ENCODE measurements around the gene ACBD3. TPM values are rescaled to one million over a fixed set of nuclear protein-coding genes. Genes with fewer than 3 reads are reported as not detected.
A peak's percentile ranks its signal among the peaks of the same experiment; 100 is the strongest.
"Not testable (repeated sequence)": the region's sequence is repeated elsewhere in the genome, so short reads cannot be mapped to it uniquely, and the experiment has no call there.

The ACBD3 gene
- 25.7 and 39.4 TPM in 2 replicates for total RNA-seq (2014; rRNA removed; shearing (Covaris generic))

- DNase-seq (ENCODE audit: low spot score) = peak; percentile 86
These were observed at the start of gene ACBD3 for GRCh38 chr1:226186124-226187018. ACBD3 (minus strand) TSS chr1:226186741; CDS start chr1:226186675, 66 bp downstream.

GRCh38 chr1:226233806-226234205 is 47.3 kb upstream of the ACBD3 start:
- DNase-seq (ENCODE audit: low spot score) = no peak

- DNase-seq (ENCODE audit: low spot score) = no peak
These were observed 46.8 kb upstream of the ACBD3 start for GRCh38 chr1:226233293-226233692.

- no peak for DNase-seq (ENCODE audit: low spot score)
These were observed 40.1 kb upstream of the ACBD3 start for GRCh38 chr1:226226601-226227000.

- no peak for DNase-seq (ENCODE audit: low spot score)
These were observed 37.3 kb upstream of the ACBD3 start for GRCh38 chr1:226223786-226224244.

GRCh38 chr1:226223157-226223785 is 36.7 kb upstream of the ACBD3 start, which contains the start of gene MIXL1:
MIXL1 (plus strand) TSS chr1:226223664; CDS start chr1:226223682, 18 bp downstream.
- no peak for DNase-seq (ENCODE audit: low spot score)

GRCh38 chr1:226222686-226223085 is 36.1 kb upstream of the ACBD3 start:
- DNase-seq (ENCODE audit: low spot score) = no peak

DNA sequence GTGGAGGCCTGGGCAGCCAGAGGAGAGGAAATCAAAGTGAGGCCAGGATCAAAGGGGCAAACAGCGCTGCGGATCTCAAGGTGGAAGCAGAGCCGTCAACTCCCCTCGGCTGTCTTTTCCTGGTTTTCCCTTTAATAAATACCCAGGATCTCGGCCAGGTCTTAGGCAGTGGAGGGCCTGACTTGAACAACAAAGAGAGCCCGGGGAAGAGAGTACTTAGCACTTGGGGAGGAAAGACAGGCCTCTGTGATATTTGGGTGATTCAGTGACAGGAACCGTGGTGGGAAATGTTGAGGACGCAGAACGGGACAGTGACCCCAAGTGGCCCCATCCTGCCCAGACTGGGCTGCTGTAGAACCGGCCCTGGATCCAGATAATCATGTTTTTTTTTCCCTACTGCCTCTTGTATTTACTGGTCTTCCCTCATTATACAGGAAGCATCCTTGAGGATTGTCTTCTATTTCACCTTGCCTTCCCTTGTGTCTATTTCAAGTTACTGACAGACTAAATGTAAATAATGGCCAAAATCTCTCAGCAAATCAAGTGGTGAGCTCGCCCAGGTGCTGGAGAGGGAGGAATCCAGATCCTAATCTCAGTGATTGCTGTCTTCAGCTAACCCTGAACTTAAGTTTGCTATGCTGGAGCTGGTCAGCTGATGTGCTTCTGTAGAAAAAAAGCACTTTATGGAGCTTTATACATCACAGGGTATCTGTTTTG is 34.1 kb upstream of the ACBD3 start:
- DNase-seq (ENCODE audit: low spot score) = no peak

- no peak for DNase-seq (ENCODE audit: low spot score)
These were observed 30.7 kb upstream of the ACBD3 start for GRCh38 chr1:226217273-226217672.

- no peak for DNase-seq (ENCODE audit: low spot score)
These were observed 29.5 kb upstream of the ACBD3 start for GRCh38 chr1:226216056-226216455.

GRCh38 chr1:226215239-226215638 is 28.7 kb upstream of the ACBD3 start:
- DNase-seq (ENCODE audit: low spot score) = no peak

DNA sequence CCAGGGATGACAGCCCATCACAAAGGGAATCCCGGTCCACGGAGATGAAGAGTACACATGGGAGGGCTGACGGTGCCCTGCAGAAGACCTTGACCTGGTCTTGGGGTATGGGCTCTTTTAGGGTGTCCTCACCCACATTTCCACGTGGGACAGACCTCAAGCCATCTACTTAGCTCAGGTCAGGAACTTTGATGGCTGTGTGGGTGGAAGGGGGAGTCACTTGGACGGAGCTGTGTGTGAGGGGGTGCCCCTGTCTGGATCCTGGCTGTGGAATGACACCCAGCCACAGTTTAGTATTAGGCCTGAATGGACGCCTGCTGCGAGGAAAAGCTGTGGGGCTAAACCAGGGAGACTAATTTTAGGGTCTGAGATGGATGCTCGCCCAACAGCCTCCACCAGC is 26.0 kb upstream of the ACBD3 start:
- DNase-seq (ENCODE audit: low spot score) = no peak

DNA sequence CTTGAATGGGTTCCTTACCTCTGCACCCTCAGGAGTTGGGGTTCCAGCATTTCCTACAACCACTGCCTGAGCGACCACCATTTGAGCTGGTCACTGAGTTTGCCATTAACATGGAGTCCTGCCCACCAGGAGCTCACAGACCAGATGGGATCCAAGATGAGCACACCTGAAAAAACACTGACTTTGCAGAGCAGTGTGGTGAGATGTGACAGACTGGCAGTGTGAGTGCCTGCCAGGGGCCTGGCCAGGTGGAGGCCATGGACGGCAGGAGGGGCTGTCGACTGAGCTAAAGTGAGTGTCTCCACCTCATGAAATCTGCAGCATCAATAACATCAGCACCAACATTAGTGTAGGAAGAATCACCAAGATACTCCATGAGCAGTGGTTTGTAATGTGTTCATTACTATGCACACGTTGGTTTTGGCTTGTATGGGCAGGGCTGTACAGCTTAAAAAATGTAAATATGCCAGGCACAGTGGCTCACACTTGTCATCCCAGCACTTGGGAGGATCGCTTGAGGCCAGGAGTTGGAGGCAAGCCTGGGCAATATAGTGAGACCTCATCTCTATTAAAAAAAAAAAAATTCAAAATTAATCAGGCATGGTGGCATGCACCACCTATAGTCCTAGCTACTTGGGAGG is 24.8 kb upstream of the ACBD3 start:
- no peak for DNase-seq (ENCODE audit: low spot score)

- no peak for DNase-seq (ENCODE audit: low spot score)
These were observed 24.1 kb upstream of the ACBD3 start for GRCh38 chr1:226210571-226211176.

GRCh38 chr1:226209307-226210059 is 22.9 kb upstream of the ACBD3 start:
- DNase-seq (ENCODE audit: low spot score) = no peak

GRCh38 chr1:226207048-226207447 is 20.5 kb upstream of the ACBD3 start:
- DNase-seq (ENCODE audit: low spot score) = no peak

- DNase-seq (ENCODE audit: low spot score) = no peak
These were observed 17.7 kb upstream of the ACBD3 start for GRCh38 chr1:226204198-226204597.

DNA sequence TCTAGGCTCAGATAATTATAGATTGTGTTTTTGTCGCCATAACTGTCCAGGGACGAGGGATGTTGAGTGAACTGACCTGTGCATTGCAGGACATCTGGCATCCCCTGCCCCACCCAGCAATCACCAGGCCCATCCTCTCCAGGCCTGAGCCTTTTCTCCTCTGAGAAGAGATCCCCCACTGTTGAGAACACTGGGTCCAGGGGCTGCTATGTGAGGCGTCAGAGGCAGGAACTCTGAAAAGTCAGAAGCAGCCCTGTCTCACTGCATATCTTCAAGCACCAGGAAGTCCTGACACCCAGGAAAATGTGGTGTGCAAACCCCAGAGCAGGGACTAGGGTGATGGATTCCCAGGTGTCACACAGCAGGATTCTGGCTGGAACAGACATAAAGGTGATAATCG is 17.1 kb upstream of the ACBD3 start:
- DNase-seq (ENCODE audit: low spot score) = no peak

- DNase-seq (ENCODE audit: low spot score) = no peak
These were observed 16.7 kb upstream of the ACBD3 start for GRCh38 chr1:226203240-226203639.

DNA sequence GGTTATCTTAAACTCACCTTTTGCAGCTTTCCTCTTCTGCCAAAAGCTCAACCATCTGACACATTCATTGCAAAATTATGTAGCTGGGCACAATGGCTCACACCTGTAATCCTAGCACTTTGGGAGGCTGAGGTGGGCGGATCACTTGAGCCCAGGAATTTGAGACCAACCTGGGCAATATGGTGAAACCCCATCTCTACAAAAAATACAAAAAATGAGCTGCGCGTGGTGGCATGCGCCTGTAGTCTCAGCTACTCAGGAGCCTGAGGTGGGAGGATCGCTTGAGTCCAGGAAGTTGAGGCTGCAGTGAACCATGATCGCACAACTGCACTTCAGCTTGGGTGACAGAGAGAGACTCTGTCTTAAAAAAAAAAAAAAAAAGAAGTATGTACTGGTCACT is 16.1 kb upstream of the ACBD3 start:
- DNase-seq (ENCODE audit: low spot score) = not testable (repeated sequence)

GRCh38 chr1:226202246-226202645 is 15.7 kb upstream of the ACBD3 start:
- no peak for DNase-seq (ENCODE audit: low spot score)
